Nephron progenitor cell (in vitro differentiated cells): ENCODE measurements around the gene HBD.

Experiments used
- DNase-seq: peaks from one replicate; pipeline ENCODE4 v3.0.0; 2021
- H3K27ac Mint-ChIP-seq: 2 replicates; pipeline ENCODE4 v1.8.0; 2021; ENCODE audit warnings: mild to moderate bottlenecking, moderate library complexity, mixed read lengths
- H3K27me3 Mint-ChIP-seq: 2 replicates; pipeline ENCODE4 v1.8.0; 2021; ENCODE audit warnings: mild to moderate bottlenecking, low read depth, mixed read lengths; ENCODE audit not compliant: poor library complexity
- H3K36me3 Mint-ChIP-seq: 2 replicates; pipeline ENCODE4 v1.8.0; 2021; ENCODE audit warnings: low read depth, mixed read lengths
- H3K4me1 Mint-ChIP-seq: 2 replicates; pipeline ENCODE4 v1.8.0; 2021; ENCODE audit warnings: mixed read lengths
- H3K4me3 Mint-ChIP-seq: 2 replicates; pipeline ENCODE4 v1.8.0; 2021; ENCODE audit warnings: mild to moderate bottlenecking, moderate library complexity, mixed read lengths
- H3K9me3 Mint-ChIP-seq: 2 replicates; pipeline ENCODE4 v1.8.0; 2021; ENCODE audit warnings: mild to moderate bottlenecking, moderate library complexity, mixed read lengths
- TF ChIP-seq, protein P1 (sequence below): fragments of 200-600 bp; sonication (generic); IDR thresholded peaks from 2 replicates; pipeline ENCODE4 v1.5.0; 2021; ENCODE audit warnings: antibody characterized with exemption

The HBD gene

DNA sequence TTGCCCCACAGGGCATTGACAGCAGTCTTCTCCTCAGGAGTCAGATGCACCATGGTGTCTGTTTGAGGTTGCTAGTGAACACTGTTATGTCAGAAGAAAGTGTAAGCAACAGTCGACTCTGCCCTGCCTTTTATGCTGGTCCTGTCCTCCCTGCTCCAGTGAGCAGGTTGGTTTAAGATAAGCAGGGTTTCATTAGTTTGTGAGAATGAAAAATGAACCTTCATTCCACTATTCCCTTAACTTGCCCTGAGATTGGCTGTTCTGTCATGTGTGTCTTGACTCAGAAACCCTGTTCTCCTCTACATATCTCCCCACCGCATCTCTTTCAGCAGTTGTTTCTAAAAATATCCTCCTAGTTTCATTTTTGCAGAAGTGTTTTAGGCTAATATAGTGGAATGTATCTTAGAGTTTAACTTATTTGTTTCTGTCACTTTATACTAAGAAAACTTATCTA, at the start of gene HBD:
TSS of gene HBD (minus strand) at position 103 of the 454 bp plus-strand sequence. CDS start at position 53, 50 bp downstream.
- Mint-ChIP-seq H3K27me3 (peaks cover 15% of the 10 kb centered on the region), H3K4me1 (no peaks in the 10 kb centered on the region), H3K36me3 (no peaks in the 10 kb centered on the region), H3K4me3 (no peak within 1 kb of the TSS), H3K27ac (no peak within 1 kb of the TSS), H3K9me3 (no peaks in the 10 kb centered on the region)
- TF ChIP-seq, protein P1, sequence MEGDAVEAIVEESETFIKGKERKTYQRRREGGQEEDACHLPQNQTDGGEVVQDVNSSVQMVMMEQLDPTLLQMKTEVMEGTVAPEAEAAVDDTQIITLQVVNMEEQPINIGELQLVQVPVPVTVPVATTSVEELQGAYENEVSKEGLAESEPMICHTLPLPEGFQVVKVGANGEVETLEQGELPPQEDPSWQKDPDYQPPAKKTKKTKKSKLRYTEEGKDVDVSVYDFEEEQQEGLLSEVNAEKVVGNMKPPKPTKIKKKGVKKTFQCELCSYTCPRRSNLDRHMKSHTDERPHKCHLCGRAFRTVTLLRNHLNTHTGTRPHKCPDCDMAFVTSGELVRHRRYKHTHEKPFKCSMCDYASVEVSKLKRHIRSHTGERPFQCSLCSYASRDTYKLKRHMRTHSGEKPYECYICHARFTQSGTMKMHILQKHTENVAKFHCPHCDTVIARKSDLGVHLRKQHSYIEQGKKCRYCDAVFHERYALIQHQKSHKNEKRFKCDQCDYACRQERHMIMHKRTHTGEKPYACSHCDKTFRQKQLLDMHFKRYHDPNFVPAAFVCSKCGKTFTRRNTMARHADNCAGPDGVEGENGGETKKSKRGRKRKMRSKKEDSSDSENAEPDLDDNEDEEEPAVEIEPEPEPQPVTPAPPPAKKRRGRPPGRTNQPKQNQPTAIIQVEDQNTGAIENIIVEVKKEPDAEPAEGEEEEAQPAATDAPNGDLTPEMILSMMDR = no peak
- DNase-seq = no peak

DNA sequence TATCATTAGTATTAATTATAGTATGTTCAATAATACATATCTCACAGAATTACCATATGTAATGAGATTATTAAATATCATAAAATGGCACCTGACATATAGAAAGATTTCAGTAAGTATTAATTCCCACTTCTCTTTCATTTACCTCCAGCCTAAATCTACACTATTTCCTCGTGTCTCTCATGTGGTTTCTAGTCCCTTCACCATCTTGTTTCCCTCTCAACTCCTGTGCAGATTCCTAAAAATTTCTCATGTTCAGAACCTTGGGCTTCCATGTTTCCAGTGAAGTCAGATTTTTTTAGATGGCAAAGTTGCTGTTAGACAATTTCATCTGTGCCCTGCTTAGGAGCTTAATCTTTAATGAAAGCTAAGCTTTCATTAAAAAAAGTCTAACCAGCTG, 49.6 kb upstream of the HBD start:
- Mint-ChIP-seq H3K27me3 (peaks cover 10% of the 10 kb centered on the region), H3K9me3 (no peaks in the 10 kb centered on the region), H3K36me3 (no peaks in the 10 kb centered on the region), H3K4me1 (peaks cover 5% of the 10 kb centered on the region), H3K27ac (no peak overlapping the region), H3K4me3 (no peak overlapping the region)
- TF ChIP-seq, protein P1 = no peak
- DNase-seq = no peak

DNA sequence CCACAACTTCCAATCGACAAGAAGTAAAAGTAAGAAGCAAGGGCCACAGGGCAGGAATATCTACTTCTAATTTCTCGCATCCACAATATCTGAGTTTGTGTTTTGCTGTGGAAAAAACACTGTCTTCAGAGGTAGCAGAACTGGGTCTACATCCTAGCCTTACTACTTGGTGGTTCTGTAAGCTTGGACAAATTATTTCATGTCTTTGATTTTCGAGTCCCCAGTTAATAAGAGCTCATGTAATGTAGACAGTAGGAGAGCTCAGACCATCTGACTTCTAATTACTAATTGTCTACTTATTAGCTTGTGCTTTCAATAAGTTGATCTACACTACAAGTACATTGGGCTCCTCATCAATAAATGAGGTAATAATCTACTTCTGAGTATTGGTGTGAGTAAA, 48.8 kb upstream of the HBD start:
- TF ChIP-seq, protein P1 = no peak
- DNase-seq = no peak
- Mint-ChIP-seq H3K9me3 (no peaks in the 10 kb centered on the region), H3K27ac (no peak overlapping the region), H3K4me3 (no peak overlapping the region), H3K27me3 (peaks cover 5% of the 10 kb centered on the region), H3K36me3 (no peaks in the 10 kb centered on the region), H3K4me1 (peaks cover 5% of the 10 kb centered on the region)

DNA sequence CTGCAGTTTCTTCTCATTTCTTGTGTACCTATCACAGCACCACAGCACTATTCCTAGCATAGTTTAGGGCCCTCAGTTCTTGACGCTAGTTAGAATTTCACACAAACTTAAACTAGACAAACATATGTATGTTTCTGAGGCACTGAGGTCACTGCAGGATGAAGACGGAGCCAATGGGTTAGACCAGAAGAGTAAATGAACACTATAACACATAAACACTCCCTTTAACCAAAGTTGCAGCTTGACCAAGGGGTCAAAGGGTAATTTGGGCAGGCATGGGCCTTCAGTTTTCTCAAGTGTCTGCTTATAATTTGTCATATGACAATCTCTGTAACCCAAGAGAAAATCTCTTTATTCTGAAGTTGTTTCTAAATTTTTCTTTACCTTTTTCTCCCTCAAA, 48.3 kb upstream of the HBD start:
- no peak for DNase-seq
- H3K36me3 Mint-ChIP-seq = no peaks in the 10 kb centered on the region
- no peaks in the 10 kb centered on the region for H3K9me3 Mint-ChIP-seq
- H3K4me3 Mint-ChIP-seq = no peak overlapping the region
- H3K27ac Mint-ChIP-seq = no peak overlapping the region
- peaks cover 5% of the 10 kb centered on the region for H3K27me3 Mint-ChIP-seq
- peaks cover 5% of the 10 kb centered on the region for H3K4me1 Mint-ChIP-seq
- TF ChIP-seq, protein P1 = no peak

DNA sequence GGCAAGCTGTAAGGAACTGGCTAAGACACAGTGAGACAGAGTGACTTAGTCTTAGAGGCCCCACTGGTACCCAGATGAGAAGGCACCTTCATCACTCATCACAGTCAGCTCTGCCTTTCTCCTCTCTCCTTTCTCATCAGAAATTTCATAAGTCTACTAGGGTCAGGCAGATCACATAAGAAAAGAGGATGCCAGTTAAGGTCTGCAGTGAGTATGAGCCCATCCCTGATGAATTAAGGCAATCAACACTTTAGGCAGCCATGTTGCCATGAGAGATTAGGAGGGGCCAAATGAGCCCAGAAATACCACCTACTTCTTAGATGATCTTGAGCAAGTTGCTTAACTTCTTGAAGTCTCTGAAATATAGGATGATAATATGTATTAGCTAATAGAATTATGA, 47.3 kb upstream of the HBD start:
- H3K4me1 Mint-ChIP-seq = peaks cover 5% of the 10 kb centered on the region
- H3K36me3 Mint-ChIP-seq = no peaks in the 10 kb centered on the region
- H3K4me3 Mint-ChIP-seq = no peak overlapping the region
- TF ChIP-seq, protein P1 = no peak
- DNase-seq = no peak
- no peaks in the 10 kb centered on the region for H3K9me3 Mint-ChIP-seq
- no peak overlapping the region for H3K27ac Mint-ChIP-seq
- peaks cover 5% of the 10 kb centered on the region for H3K27me3 Mint-ChIP-seq

DNA sequence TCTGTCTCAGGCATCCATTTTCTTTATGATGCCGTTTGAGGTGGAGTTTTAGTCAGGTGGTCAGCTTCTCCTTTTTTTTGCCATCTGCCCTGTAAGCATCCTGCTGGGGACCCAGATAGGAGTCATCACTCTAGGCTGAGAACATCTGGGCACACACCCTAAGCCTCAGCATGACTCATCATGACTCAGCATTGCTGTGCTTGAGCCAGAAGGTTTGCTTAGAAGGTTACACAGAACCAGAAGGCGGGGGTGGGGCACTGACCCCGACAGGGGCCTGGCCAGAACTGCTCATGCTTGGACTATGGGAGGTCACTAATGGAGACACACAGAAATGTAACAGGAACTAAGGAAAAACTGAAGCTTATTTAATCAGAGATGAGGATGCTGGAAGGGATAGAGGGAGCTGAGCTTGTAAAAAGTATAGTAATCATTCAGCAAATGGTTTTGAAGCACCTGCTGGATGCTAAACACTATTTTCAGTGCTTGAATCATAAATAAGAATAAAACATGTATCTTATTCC, 46.4 kb upstream of the HBD start:
- peak overlapping the region; percentile 26 for H3K27ac Mint-ChIP-seq
- peak; percentile 6 for DNase-seq
- H3K4me3 Mint-ChIP-seq = no peak overlapping the region

More for the DNA sequence above, 46.4 kb upstream of the HBD start:
- Mint-ChIP-seq H3K36me3 (no peaks in the 10 kb centered on the region), H3K27me3 (peaks cover 5% of the 10 kb centered on the region), H3K9me3 (no peaks in the 10 kb centered on the region), H3K4me1 (peaks cover 5% of the 10 kb centered on the region)
- TF ChIP-seq, protein P1 = no peak
